Coronary artery (tissue), 2 donors: Measurements from ENCODE around the gene CORO7.

Experiments
- DNase-seq: peaks from one replicate; pipeline ENCODE4 v3.0.0-alpha.2; 2017; ENCODE audit warnings: low spot score
- H3K27ac ChIP-seq, 2 donors: fragments of 200-600 bp; sonication (generic); one replicate each; pipeline ENCODE4 v1.5.1; 2016 to 2019
- H3K4me3 ChIP-seq: fragments of 200-600 bp; sonication (generic); 2 replicates; pipeline ENCODE4 v1.5.1; 2016; ENCODE audit warnings: mild to moderate bottlenecking, moderate library complexity
- CTCF ChIP-seq: fragments of 200-600 bp; sonication (generic); IDR thresholded peaks from one replicate; pipeline ENCODE4 v1.5.1; 2019; ENCODE audit warnings: antibody characterized with exemption

Gene CORO7

GRCh38 chr16:4408323-4408690, 8.1 kb downstream of the CORO7 start:
- DNase-seq = no peak
- no peak for TF ChIP-seq CTCF
- no peak overlapping the region for H3K4me3 ChIP-seq
- H3K27ac ChIP-seq = no peak overlapping the region

GRCh38 chr16:4407543-4408322, 8.7 kb downstream of the CORO7 start:
- no peak for DNase-seq

GRCh38 chr16:4404967-4405696, 11.3 kb downstream of the CORO7 start:
- no peak overlapping the region for H3K27ac ChIP-seq
- DNase-seq = no peak
- no peak for TF ChIP-seq CTCF

More at GRCh38 chr16:4407543-4408322, 8.7 kb downstream of the CORO7 start:
- TF ChIP-seq CTCF = no peak
- Histone ChIP-seq H3K27ac (peak overlapping the region in 1 of 2 donors; percentile 2), H3K4me3 (no peak overlapping the region)

GRCh38 chr16:4404247-4404966, 12.0 kb downstream of the CORO7 start:
- Histone ChIP-seq H3K4me3 (no peak overlapping the region), H3K27ac (no peak overlapping the region)
- DNase-seq = no peak
- peak; percentile 34 for TF ChIP-seq CTCF

More at GRCh38 chr16:4404967-4405696, 11.3 kb downstream of the CORO7 start:
- H3K4me3 ChIP-seq = no peak overlapping the region

GRCh38 chr16:4403133-4403949, 13.1 kb downstream of the CORO7 start:
- TF ChIP-seq CTCF = no peak
- no peak for DNase-seq

GRCh38 chr16:4402439-4403132, 13.8 kb downstream of the CORO7 start:
- Histone ChIP-seq H3K4me3 (peak overlapping the region; percentile 51), H3K27ac (peak overlapping the region in 1 of 2 donors; percentile 40)
- TF ChIP-seq CTCF = peak; percentile 93
- DNase-seq = peak; percentile 87

More at GRCh38 chr16:4403133-4403949, 13.1 kb downstream of the CORO7 start:
- Histone ChIP-seq H3K27ac (no peak overlapping the region), H3K4me3 (no peak overlapping the region)
